ENCODE results near the gene CABLES2.

CABLES2 gene

DNA sequence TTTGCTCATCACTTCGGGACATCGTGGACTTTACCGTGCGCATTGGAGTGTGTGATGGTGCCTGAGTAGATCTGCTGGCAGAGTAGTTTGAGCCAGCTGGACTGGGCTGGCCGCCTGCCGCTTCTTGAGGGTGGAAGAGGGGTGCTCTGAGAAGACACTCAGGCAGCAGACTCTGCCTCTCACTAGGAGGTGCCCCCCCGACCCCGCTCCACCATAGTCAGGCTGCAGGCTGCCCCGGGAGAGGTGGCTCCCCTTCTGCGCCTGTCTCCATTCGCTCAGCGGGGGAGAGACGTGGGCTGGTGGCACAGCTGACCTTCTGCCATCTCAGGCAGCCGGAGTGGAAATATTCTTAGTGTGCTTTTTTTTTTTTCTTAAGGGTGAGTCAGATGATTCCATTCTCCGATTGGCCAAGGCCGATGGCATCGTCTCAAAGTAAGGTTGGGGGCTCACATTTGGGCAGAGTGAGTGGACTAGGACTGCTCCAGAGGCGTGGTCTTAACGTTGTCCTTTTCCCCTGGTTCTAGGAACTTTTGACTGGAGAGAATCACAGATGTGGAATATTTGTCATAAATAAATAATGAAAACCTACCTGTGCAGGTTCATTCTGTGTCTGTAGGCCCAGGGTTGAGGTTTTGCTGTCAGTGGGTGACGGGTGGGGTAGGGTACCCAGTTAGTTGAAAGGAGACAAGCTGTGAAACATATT is 19.0 kb downstream of the CABLES2 start:
- H3K36me3 ChIP-seq (replicated peaks): peaks cover 23% of the 10 kb centered on the region
- peak overlapping the region; percentile 74 for H3K27ac ChIP-seq
- in situ Hi-C loops (cut with HindIII; ENCODE audit: low pct_ligation_motif_present, low sequenced_read_pairs): loop anchor here (25.0 kb wide), 1 partner anchor 101 kb away; no protein-coding TSS in a partner anchor
- H3K27me3 ChIP-seq (replicated peaks): no peaks in the 10 kb centered on the region
- DNase-seq: no peak
- TF ChIP-seq, protein P1, sequence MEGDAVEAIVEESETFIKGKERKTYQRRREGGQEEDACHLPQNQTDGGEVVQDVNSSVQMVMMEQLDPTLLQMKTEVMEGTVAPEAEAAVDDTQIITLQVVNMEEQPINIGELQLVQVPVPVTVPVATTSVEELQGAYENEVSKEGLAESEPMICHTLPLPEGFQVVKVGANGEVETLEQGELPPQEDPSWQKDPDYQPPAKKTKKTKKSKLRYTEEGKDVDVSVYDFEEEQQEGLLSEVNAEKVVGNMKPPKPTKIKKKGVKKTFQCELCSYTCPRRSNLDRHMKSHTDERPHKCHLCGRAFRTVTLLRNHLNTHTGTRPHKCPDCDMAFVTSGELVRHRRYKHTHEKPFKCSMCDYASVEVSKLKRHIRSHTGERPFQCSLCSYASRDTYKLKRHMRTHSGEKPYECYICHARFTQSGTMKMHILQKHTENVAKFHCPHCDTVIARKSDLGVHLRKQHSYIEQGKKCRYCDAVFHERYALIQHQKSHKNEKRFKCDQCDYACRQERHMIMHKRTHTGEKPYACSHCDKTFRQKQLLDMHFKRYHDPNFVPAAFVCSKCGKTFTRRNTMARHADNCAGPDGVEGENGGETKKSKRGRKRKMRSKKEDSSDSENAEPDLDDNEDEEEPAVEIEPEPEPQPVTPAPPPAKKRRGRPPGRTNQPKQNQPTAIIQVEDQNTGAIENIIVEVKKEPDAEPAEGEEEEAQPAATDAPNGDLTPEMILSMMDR (IDR thresholded peaks at IDR 0.05; ENCODE audit: low read depth, low read length, missing control alignments): no peak
- H3K4me3 ChIP-seq (ENCODE audit: low read depth, low read length): peak overlapping the region; percentile 98

DNA sequence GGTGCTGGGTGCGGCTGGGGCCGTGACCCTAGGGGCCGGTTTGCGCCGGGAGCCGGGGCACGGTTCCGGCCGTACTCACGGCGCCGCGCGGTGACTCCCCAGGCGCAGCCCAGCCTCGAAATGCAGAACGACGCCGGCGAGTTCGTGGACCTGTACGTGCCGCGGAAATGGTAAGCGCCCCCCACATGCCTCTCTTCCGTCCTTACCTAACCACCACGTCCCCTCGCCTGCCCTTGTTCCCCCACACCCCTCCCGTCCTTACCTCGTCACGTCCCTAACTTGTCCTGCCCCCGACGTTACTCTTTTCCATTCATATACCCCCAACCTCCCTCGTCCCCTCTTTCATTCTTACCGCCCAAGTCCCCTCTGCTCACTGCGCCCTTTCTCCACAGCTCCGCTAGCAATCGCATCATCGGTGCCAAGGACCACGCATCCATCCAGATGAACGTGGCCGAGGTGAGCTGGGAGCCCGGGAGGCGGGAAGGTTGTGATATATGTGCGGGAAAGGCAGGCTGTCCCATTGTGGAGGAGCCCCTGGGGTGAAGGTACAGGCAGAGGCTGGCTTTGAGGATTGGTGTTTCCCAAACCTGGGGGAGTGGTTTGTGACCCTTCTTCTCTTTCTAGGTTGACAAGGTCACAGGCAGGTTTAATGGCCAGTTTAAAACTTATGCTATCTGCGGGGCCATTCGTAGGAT is 19.7 kb downstream of the CABLES2 start:
- in situ Hi-C loops (cut with HindIII; ENCODE audit: low pct_ligation_motif_present, low sequenced_read_pairs): loop anchor here (25.0 kb wide), 1 partner anchor 100 kb away; no protein-coding TSS in a partner anchor
- H3K36me3 ChIP-seq (replicated peaks): peaks cover 23% of the 10 kb centered on the region
- DNase-seq: no peak
- H3K27ac ChIP-seq: peak overlapping the region; percentile 74
- peak overlapping the region; percentile 98 for H3K4me3 ChIP-seq (ENCODE audit: low read depth, low read length)
- H3K27me3 ChIP-seq (replicated peaks): no peaks in the 10 kb centered on the region
- TF ChIP-seq, protein P1 (IDR thresholded peaks at IDR 0.05; ENCODE audit: low read depth, low read length, missing control alignments): no peak

DNA sequence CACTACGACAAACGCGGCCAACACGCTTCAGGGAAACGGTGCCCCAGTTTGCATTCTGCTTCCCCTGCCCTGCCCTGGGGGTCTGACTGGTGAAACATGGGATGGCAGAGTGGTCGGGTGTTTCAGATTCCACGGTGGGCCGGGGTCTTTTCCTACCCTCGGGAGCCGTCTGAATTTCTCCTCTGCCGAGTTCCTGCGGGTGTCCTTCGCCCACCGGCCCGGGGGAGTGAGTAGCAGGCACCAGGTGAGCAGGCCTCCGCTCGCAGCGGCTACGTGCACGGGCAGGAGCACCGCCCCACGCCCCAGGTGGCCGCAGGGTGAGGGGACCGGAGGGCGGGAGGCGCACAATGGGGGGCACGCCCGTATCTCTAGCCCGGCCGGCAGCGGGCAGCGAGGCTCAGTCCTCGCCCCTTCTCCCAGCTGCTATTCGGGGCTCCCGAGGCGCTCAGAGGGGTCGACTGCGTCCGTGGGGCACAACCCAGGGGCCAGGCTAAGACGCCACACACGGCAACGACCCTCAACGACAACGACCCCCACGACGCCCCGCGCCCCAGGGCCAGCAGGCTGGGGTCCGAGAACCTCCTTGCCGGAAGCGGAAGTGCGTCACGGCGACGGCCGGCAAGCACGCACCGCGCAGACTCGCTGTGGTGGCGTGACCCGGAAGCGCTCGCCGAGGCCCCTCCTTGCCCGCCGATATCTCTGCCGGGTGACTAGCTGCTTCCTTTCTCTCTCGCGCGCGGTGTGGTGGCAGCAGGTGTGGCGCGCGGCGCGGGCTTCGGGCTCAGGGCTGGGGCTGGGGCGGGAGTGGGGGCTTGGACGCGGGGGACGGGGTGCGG is 20.5 kb downstream of the CABLES2 start, which contains the start of gene RPS21:
Gene RPS21, plus strand, starts transcription at position 721 of the 836 bp plus-strand sequence. CDS start 236 bp downstream, outside the sequence.
- Histone ChIP-seq H3K27me3 (replicated peaks) (no peaks in the 10 kb centered on the region), H3K36me3 (replicated peaks) (peaks cover 27% of the 10 kb centered on the region), H3K4me3 (ENCODE audit: low read depth, low read length) (peak within 1 kb of the TSS; percentile 98), H3K27ac (peak within 1 kb of the TSS; percentile 74)
- in situ Hi-C loops (cut with HindIII; ENCODE audit: low pct_ligation_motif_present, low sequenced_read_pairs): loop anchor here (25.0 kb wide), 1 partner anchor 99 kb away; no protein-coding TSS in a partner anchor
- TF ChIP-seq, protein P1 (IDR thresholded peaks at IDR 0.05; ENCODE audit: low read depth, low read length, missing control alignments): no peak
- DNase-seq: peak; percentile 80

DNA sequence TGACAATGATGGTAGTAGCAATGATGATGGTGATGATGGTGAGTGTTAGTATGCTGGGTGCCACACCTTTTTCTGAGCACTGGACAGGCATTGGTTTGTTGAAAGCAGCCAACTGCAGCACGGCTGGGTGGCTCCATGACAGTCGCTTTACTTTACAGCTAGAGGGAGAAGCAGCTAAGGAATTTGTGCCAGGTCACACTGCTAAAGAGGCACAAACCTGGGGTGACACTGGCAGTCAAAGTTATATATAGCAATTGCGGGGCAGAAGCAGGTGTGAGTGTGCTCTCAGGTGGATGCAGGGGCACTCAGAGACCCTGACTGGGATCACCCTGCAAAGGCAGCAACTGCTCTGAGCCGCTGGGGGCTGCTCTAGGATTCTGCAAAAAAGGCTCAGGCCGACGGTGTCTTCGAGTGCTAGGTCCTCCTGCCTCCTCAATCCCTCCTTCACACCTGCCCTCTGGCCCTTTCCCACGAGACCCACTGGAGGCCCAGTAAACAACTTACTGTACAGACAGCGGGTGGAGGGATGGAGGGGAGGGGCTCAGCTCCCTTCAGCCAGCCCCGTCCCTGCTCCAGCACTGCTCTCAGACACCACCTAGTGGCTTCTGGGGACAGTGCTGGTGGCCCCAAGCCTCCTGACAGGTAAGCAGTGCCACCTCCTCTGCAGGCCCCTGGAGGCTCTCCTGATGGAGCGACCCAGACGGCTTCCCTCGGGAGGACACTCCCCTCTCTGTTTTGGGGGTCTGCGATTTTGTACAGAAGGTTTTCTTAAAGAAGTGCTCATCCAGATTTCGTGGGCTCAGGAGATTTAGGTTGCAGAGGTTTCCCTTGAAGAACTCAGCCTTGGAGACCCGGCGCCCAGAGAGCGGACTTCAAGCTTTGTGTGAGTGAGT is 24.5 kb downstream of the CABLES2 start:
- DNase-seq: peak; percentile 65
- no peaks in the 10 kb centered on the region for H3K27me3 ChIP-seq (replicated peaks)
- H3K4me3 ChIP-seq (ENCODE audit: low read depth, low read length): no peak overlapping the region
- peaks cover 5% of the 10 kb centered on the region for H3K36me3 ChIP-seq (replicated peaks)
- in situ Hi-C loops (cut with HindIII; ENCODE audit: low pct_ligation_motif_present, low sequenced_read_pairs): loop anchor here (25.0 kb wide), 1 partner anchor 95 kb away; no protein-coding TSS in a partner anchor
- H3K27ac ChIP-seq: no peak overlapping the region
- TF ChIP-seq, protein P1 (IDR thresholded peaks at IDR 0.05; ENCODE audit: low read depth, low read length, missing control alignments): peak; percentile 96

DNA sequence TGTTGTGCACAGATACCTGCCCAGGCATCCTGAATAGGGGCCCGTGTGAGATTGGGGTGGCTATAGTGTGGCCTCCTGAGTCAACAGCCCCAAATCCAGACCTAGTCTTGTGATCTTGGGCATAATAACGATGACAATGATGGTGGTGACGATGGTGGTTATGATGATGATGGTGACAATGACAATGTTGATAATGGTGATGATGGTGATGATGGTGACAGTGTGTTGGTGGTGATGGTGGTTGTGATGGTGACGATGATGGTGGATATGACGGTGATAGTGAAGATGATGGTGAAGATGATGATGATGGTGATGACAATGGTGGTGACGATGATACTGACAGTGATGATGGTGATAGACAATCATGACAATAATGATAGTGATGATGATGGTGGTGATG is 25.2 kb downstream of the CABLES2 start:
- in situ Hi-C loops (cut with HindIII; ENCODE audit: low pct_ligation_motif_present, low sequenced_read_pairs): loop anchor here (25.0 kb wide), 1 partner anchor 95 kb away; no protein-coding TSS in a partner anchor
- Histone ChIP-seq H3K27me3 (replicated peaks) (no peaks in the 10 kb centered on the region), H3K36me3 (replicated peaks) (peaks cover 5% of the 10 kb centered on the region), H3K27ac (no peak overlapping the region), H3K4me3 (ENCODE audit: low read depth, low read length) (no peak overlapping the region)
- TF ChIP-seq, protein P1 (IDR thresholded peaks at IDR 0.05; ENCODE audit: low read depth, low read length, missing control alignments): no peak
- no peak for DNase-seq
